ENCODE measurements around the gene WFDC6. TPM values are rescaled to one million over a fixed set of nuclear protein-coding genes. Genes with fewer than 3 reads are reported as not detected.

WFDC6 gene
- total RNA-seq, 1 experiment from 2014 or later = not detected

GRCh38 chr20:45507011-45507820 lies 32.1 kb downstream of the WFDC6 start:
- H3K36me3 ChIP-seq = no peaks in the 10 kb centered on the region
- no peak for DNase-seq (ENCODE audit: low read depth in 1 of 2, low spot score in 2 of 2)
- no peak overlapping the region for H3K27ac ChIP-seq
- H3K4me3 ChIP-seq = no peak overlapping the region
- H3K9me3 ChIP-seq (replicated peaks) = no peaks in the 10 kb centered on the region
- peaks cover 13% of the 10 kb centered on the region for H3K27me3 ChIP-seq (replicated peaks)
- H3K4me1 ChIP-seq (replicated peaks) = no peaks in the 10 kb centered on the region

- Histone ChIP-seq H3K27ac (no peak overlapping the region), H3K27me3 (replicated peaks) (peaks cover 13% of the 10 kb centered on the region), H3K9me3 (replicated peaks) (no peaks in the 10 kb centered on the region), H3K4me3 (no peak overlapping the region), H3K36me3 (no peaks in the 10 kb centered on the region), H3K4me1 (replicated peaks) (no peaks in the 10 kb centered on the region)
- DNase-seq (ENCODE audit: low read depth in 1 of 2, low spot score in 2 of 2) = no peak
Measured at GRCh38 chr20:45506398-45506797, 32.9 kb downstream of the WFDC6 start.

- no peak overlapping the region for H3K27ac ChIP-seq
- no peaks in the 10 kb centered on the region for H3K36me3 ChIP-seq
- H3K27me3 ChIP-seq (replicated peaks) = peaks cover 15% of the 10 kb centered on the region; the same call in 1 of the 2 replicates
- no peaks in the 10 kb centered on the region for H3K4me1 ChIP-seq (replicated peaks)
- no peak overlapping the region for H3K4me3 ChIP-seq
- no peaks in the 10 kb centered on the region for H3K9me3 ChIP-seq (replicated peaks)
- no peak for DNase-seq (ENCODE audit: low read depth in 1 of 2, low spot score in 2 of 2)
Measured at GRCh38 chr20:45503403-45503802, 35.9 kb downstream of the WFDC6 start.

GRCh38 chr20:45502561-45502960 lies 36.7 kb downstream of the WFDC6 start:
- H3K4me3 ChIP-seq = no peak overlapping the region
- no peaks in the 10 kb centered on the region for H3K4me1 ChIP-seq (replicated peaks)
- H3K27me3 ChIP-seq (replicated peaks) = peaks cover 15% of the 10 kb centered on the region; the same call in 1 of the 2 replicates
- no peak for DNase-seq (ENCODE audit: low read depth in 1 of 2, low spot score in 2 of 2)
- H3K9me3 ChIP-seq (replicated peaks) = no peaks in the 10 kb centered on the region
- H3K36me3 ChIP-seq = no peaks in the 10 kb centered on the region
- no peak overlapping the region for H3K27ac ChIP-seq

GRCh38 chr20:45501600-45501999 lies 37.7 kb downstream of the WFDC6 start:
- H3K9me3 ChIP-seq (replicated peaks) = no peaks in the 10 kb centered on the region
- no peaks in the 10 kb centered on the region for H3K4me1 ChIP-seq (replicated peaks)
- no peak overlapping the region for H3K27ac ChIP-seq
- H3K27me3 ChIP-seq (replicated peaks) = peaks cover 15% of the 10 kb centered on the region; the same call in 1 of the 2 replicates
- no peak overlapping the region for H3K4me3 ChIP-seq
- no peaks in the 10 kb centered on the region for H3K36me3 ChIP-seq
- DNase-seq (ENCODE audit: low read depth in 1 of 2, low spot score in 2 of 2) = no peak

GRCh38 chr20:45500022-45500421 lies 39.3 kb downstream of the WFDC6 start:
- Histone ChIP-seq H3K4me1 (replicated peaks) (no peaks in the 10 kb centered on the region), H3K27me3 (replicated peaks) (peaks cover 20% of the 10 kb centered on the region; the same call in 1 of the 2 replicates), H3K27ac (no peak overlapping the region), H3K36me3 (no peaks in the 10 kb centered on the region), H3K9me3 (replicated peaks) (no peaks in the 10 kb centered on the region), H3K4me3 (no peak overlapping the region)
- DNase-seq (ENCODE audit: low read depth in 1 of 2, low spot score in 2 of 2) = no peak

- DNase-seq (ENCODE audit: low read depth in 1 of 2, low spot score in 2 of 2) = no peak
- no peak overlapping the region for H3K4me3 ChIP-seq
- H3K9me3 ChIP-seq (replicated peaks) = no peaks in the 10 kb centered on the region
- no peaks in the 10 kb centered on the region for H3K36me3 ChIP-seq
- H3K27me3 ChIP-seq (replicated peaks) = peaks cover 20% of the 10 kb centered on the region; the same call in 1 of the 2 replicates
- no peaks in the 10 kb centered on the region for H3K4me1 ChIP-seq (replicated peaks)
- no peak overlapping the region for H3K27ac ChIP-seq
Measured at GRCh38 chr20:45497971-45498494, 41.2 kb downstream of the WFDC6 start.

GRCh38 chr20:45496166-45496565 lies 43.1 kb downstream of the WFDC6 start:
- Histone ChIP-seq H3K27me3 (replicated peaks) (peaks cover 17% of the 10 kb centered on the region; the same call in 1 of the 2 replicates), H3K4me1 (replicated peaks) (no peaks in the 10 kb centered on the region)
- no peak for DNase-seq (ENCODE audit: low read depth in 1 of 2, low spot score in 2 of 2)

GRCh38 chr20:45495501-45495941 lies 43.8 kb downstream of the WFDC6 start:
- peaks cover 17% of the 10 kb centered on the region; the same call in 1 of the 2 replicates for H3K27me3 ChIP-seq (replicated peaks)
- H3K4me3 ChIP-seq = no peak overlapping the region
- H3K36me3 ChIP-seq = no peaks in the 10 kb centered on the region
- no peaks in the 10 kb centered on the region for H3K4me1 ChIP-seq (replicated peaks)
- H3K9me3 ChIP-seq (replicated peaks) = no peaks in the 10 kb centered on the region
- no peak overlapping the region for H3K27ac ChIP-seq
- DNase-seq (ENCODE audit: low read depth in 1 of 2, low spot score in 2 of 2) = no peak

More at GRCh38 chr20:45496166-45496565, 43.1 kb downstream of the WFDC6 start:
- no peaks in the 10 kb centered on the region for H3K36me3 ChIP-seq
- H3K4me3 ChIP-seq = no peak overlapping the region
- H3K9me3 ChIP-seq (replicated peaks) = no peaks in the 10 kb centered on the region
- no peak overlapping the region for H3K27ac ChIP-seq

GRCh38 chr20:45489083-45489531 lies 50.2 kb downstream of the WFDC6 start:
- DNase-seq (ENCODE audit: low read depth in 1 of 2, low spot score in 2 of 2) = no peak
- no peaks in the 10 kb centered on the region for H3K9me3 ChIP-seq (replicated peaks)

GRCh38 chr20:45487231-45487635 lies 52.0 kb downstream of the WFDC6 start:
- DNase-seq (ENCODE audit: low read depth in 1 of 2, low spot score in 2 of 2) = no peak
- Histone ChIP-seq H3K4me3 (no peak overlapping the region), H3K4me1 (replicated peaks) (no peaks in the 10 kb centered on the region), H3K9me3 (replicated peaks) (no peaks in the 10 kb centered on the region), H3K27ac (no peak overlapping the region), H3K27me3 (replicated peaks) (peaks cover 37% of the 10 kb centered on the region), H3K36me3 (no peaks in the 10 kb centered on the region)

More at GRCh38 chr20:45489083-45489531, 50.2 kb downstream of the WFDC6 start:
- Histone ChIP-seq H3K4me1 (replicated peaks) (no peaks in the 10 kb centered on the region), H3K27ac (no peak overlapping the region), H3K36me3 (no peaks in the 10 kb centered on the region), H3K4me3 (no peak overlapping the region), H3K27me3 (replicated peaks) (peaks cover 25% of the 10 kb centered on the region)

GRCh38 chr20:45485388-45485787 lies 53.9 kb downstream of the WFDC6 start:
- no peaks in the 10 kb centered on the region for H3K36me3 ChIP-seq
- DNase-seq (ENCODE audit: low read depth in 1 of 2, low spot score in 2 of 2) = no peak
- H3K27me3 ChIP-seq (replicated peaks) = peaks cover 41% of the 10 kb centered on the region

GRCh38 chr20:45484676-45485075 lies 54.6 kb downstream of the WFDC6 start:
- H3K27me3 ChIP-seq (replicated peaks) = peaks cover 41% of the 10 kb centered on the region
- no peaks in the 10 kb centered on the region for H3K9me3 ChIP-seq (replicated peaks)

More at GRCh38 chr20:45485388-45485787, 53.9 kb downstream of the WFDC6 start:
- Histone ChIP-seq H3K4me3 (no peak overlapping the region), H3K27ac (no peak overlapping the region), H3K4me1 (replicated peaks) (no peaks in the 10 kb centered on the region), H3K9me3 (replicated peaks) (no peaks in the 10 kb centered on the region)

More at GRCh38 chr20:45484676-45485075, 54.6 kb downstream of the WFDC6 start:
- DNase-seq (ENCODE audit: low read depth in 1 of 2, low spot score in 2 of 2) = no peak
- Histone ChIP-seq H3K36me3 (no peaks in the 10 kb centered on the region), H3K4me1 (replicated peaks) (no peaks in the 10 kb centered on the region), H3K27ac (no peak overlapping the region), H3K4me3 (no peak overlapping the region)
